ENCODE data around the gene N4BP2.
A peak's percentile ranks its signal among the peaks of the same experiment; 100 is the strongest.
"Not testable (repeated sequence)": the region's sequence is repeated elsewhere in the genome, so short reads cannot be mapped to it uniquely, and the experiment has no call there.

Gene N4BP2

GRCh38 chr4:40066651-40067050 lies 10.0 kb downstream of the N4BP2 start:
- Histone ChIP-seq H3K27me3 (replicated peaks in 2 of 5; ENCODE audit: control insufficient read depth in 4 of 5, insufficient read depth in 5 of 5, low read length in 4 of 5) (no peaks in the 10 kb centered on the region), H3K36me3 (ENCODE audit: control insufficient read depth in 4 of 4, insufficient read depth in 4 of 4, low read length in 3 of 4) (peaks cover 2 to 15% (median 12%) of the 10 kb centered on the region in 4 experiments), H3K9me3 (ENCODE audit: control extremely low read depth in 1 of 5, control insufficient read depth in 4 of 5, insufficient read depth in 2 of 5, low read depth in 1 of 5, low read length in 4 of 5) (no peaks in the 10 kb centered on the region), H3K27ac (ENCODE audit: insufficient read depth in 1 of 2, low read depth in 1 of 2, low read length in 2 of 2, poor library complexity in 1 of 2, severe bottlenecking in 2 of 2) (no peak overlapping the region), H3K4me1 (ENCODE audit: control extremely low read depth in 1 of 4, control insufficient read depth in 4 of 4, insufficient read depth in 4 of 4, low read length in 3 of 4) (peaks cover 0 to 5% (median 1%) of the 10 kb centered on the region in 4 experiments), H3K4me3 (ENCODE audit: control insufficient read depth in 1 of 7, extremely low read depth in 1 of 7, insufficient read depth in 4 of 7, low read depth in 2 of 7, low read length in 6 of 7) (no peak overlapping the region)
- CTCF ChIA-PET, result interaction anchor here (1.0 to 1.5 kb wide), 2 partner anchors 9 to 17 kb away, joined by 4 to 5 read pairs; partner anchors contain the start of gene N4BP2
- POLR2A ChIA-PET, result no interaction called here
- no peak for DNase-seq
- WGBS (ENCODE audit: insufficient coverage), result 100% methylated on average over 1 of the region's 3 CpGs

DNA sequence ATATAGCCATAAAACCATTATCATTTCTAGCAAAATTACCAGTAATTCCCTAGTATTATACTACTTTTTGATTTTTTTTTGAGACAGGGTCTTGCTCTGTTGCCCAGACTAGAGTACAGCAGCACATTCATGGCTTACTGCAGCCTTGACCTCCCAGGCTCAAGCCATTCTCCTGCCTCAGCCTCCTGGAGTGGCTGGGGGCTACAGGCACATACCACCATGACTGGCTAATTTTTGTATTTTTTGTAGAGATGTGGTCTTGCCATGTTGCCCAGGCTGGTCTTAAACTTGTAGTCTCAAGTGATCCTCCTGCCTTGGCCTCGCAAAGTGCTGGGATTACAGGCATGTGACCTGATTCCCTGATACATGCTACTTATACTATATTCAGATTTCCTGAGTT lies 13.7 kb downstream of the N4BP2 start:
- DNase-seq, result no peak
- POLR2A ChIA-PET, result no interaction called here
- CTCF ChIA-PET, result no interaction called here
- no peak overlapping the region for H3K4me3 ChIP-seq (ENCODE audit: control insufficient read depth in 1 of 7, extremely low read depth in 1 of 7, insufficient read depth in 4 of 7, low read depth in 2 of 7, low read length in 6 of 7)
- H3K4me1 ChIP-seq (ENCODE audit: control extremely low read depth in 1 of 4, control insufficient read depth in 4 of 4, insufficient read depth in 4 of 4, low read length in 3 of 4), result peaks cover 0 to 4% (median 1%) of the 10 kb centered on the region in 4 experiments
- no peaks in the 10 kb centered on the region for H3K27me3 ChIP-seq (replicated peaks in 2 of 5; ENCODE audit: control insufficient read depth in 4 of 5, insufficient read depth in 5 of 5, low read length in 4 of 5)
- H3K9me3 ChIP-seq (ENCODE audit: control extremely low read depth in 1 of 5, control insufficient read depth in 4 of 5, insufficient read depth in 2 of 5, low read depth in 1 of 5, low read length in 4 of 5), result no peaks in the 10 kb centered on the region
- WGBS (ENCODE audit: insufficient coverage), result no CpG with 5 or more reads among the region's 1 CpG
- H3K27ac ChIP-seq (ENCODE audit: insufficient read depth in 1 of 2, low read depth in 1 of 2, low read length in 2 of 2, poor library complexity in 1 of 2, severe bottlenecking in 2 of 2), result no peak overlapping the region
- H3K36me3 ChIP-seq (ENCODE audit: control insufficient read depth in 4 of 4, insufficient read depth in 4 of 4, low read length in 3 of 4), result peaks cover 0 to 17% (median 8%) of the 10 kb centered on the region in 4 experiments

DNA sequence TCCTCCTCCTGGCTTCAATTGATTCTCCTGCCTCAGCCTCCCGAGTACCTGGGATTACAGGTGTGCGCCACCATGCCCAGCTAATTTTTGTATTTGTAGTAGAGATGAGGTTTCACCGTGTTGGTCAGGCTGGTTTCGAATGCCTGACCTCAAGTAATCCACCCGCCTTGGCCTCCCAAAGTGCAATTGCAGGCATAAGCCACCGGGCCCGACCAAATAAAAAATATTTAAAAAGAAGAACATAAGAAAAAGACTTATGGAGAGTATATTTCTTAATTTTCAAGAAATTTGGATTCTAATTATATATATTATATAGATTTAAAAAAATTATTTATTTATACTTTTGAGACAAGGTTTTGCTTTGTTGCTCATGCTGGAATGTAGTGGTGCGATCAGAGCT lies 29.8 kb downstream of the N4BP2 start:
- Histone ChIP-seq H3K9me3 (ENCODE audit: control extremely low read depth in 1 of 5, control insufficient read depth in 4 of 5, insufficient read depth in 2 of 5, low read depth in 1 of 5, low read length in 4 of 5) (peaks cover 0 to 4% (median 0%) of the 10 kb centered on the region in 5 experiments), H3K27me3 (replicated peaks in 2 of 5; ENCODE audit: control insufficient read depth in 4 of 5, insufficient read depth in 5 of 5, low read length in 4 of 5) (no peaks in the 10 kb centered on the region), H3K4me1 (ENCODE audit: control extremely low read depth in 1 of 4, control insufficient read depth in 4 of 4, insufficient read depth in 4 of 4, low read length in 3 of 4) (no peaks in the 10 kb centered on the region), H3K27ac (ENCODE audit: insufficient read depth in 1 of 2, low read depth in 1 of 2, low read length in 2 of 2, poor library complexity in 1 of 2, severe bottlenecking in 2 of 2) (no peak overlapping the region), H3K36me3 (ENCODE audit: control insufficient read depth in 4 of 4, insufficient read depth in 4 of 4, low read length in 3 of 4) (peaks cover 0 to 10% (median 1%) of the 10 kb centered on the region in 4 experiments), H3K4me3 (ENCODE audit: control insufficient read depth in 1 of 7, extremely low read depth in 1 of 7, insufficient read depth in 4 of 7, low read depth in 2 of 7, low read length in 6 of 7) (no peak overlapping the region)
- ChIA-PET CTCF (interaction anchor here (0.6 kb wide), 1 partner anchor 8 kb away, joined by 3 read pairs; no protein-coding TSS in a partner anchor), POLR2A (no interaction called here)
- 100% methylated on average over 1 of the region's 8 CpGs for WGBS (ENCODE audit: insufficient coverage)
- peak in 1 of 3 donors; percentile 15 for DNase-seq

GRCh38 chr4:40087799-40088366 lies 31.2 kb downstream of the N4BP2 start:
- peaks cover 0 to 4% (median 0%) of the 10 kb centered on the region in 5 experiments for H3K9me3 ChIP-seq (ENCODE audit: control extremely low read depth in 1 of 5, control insufficient read depth in 4 of 5, insufficient read depth in 2 of 5, low read depth in 1 of 5, low read length in 4 of 5)
- no peaks in the 10 kb centered on the region for H3K4me1 ChIP-seq (ENCODE audit: control extremely low read depth in 1 of 4, control insufficient read depth in 4 of 4, insufficient read depth in 4 of 4, low read length in 3 of 4)
- WGBS (ENCODE audit: insufficient coverage), result 99% methylated on average over 10 of the region's 10 CpGs
- POLR2A ChIA-PET, result no interaction called here
- no peak for DNase-seq
- no peak overlapping the region for H3K4me3 ChIP-seq (ENCODE audit: control insufficient read depth in 1 of 7, extremely low read depth in 1 of 7, insufficient read depth in 4 of 7, low read depth in 2 of 7, low read length in 6 of 7)
- no peak overlapping the region for H3K27ac ChIP-seq (ENCODE audit: insufficient read depth in 1 of 2, low read depth in 1 of 2, low read length in 2 of 2, poor library complexity in 1 of 2, severe bottlenecking in 2 of 2)
- peaks cover 0 to 8% (median 0%) of the 10 kb centered on the region in 4 experiments for H3K36me3 ChIP-seq (ENCODE audit: control insufficient read depth in 4 of 4, insufficient read depth in 4 of 4, low read length in 3 of 4)
- no peaks in the 10 kb centered on the region for H3K27me3 ChIP-seq (replicated peaks in 2 of 5; ENCODE audit: control insufficient read depth in 4 of 5, insufficient read depth in 5 of 5, low read length in 4 of 5)
- CTCF ChIA-PET, result interaction anchor here (1.1 kb wide), 1 partner anchor 12 kb away, joined by 5 read pairs; no protein-coding TSS in a partner anchor

GRCh38 chr4:40093400-40093799 lies 36.8 kb downstream of the N4BP2 start:
- CTCF ChIA-PET; H3K4me3 ChIP-seq (ENCODE audit: control insufficient read depth in 1 of 7, extremely low read depth in 1 of 7, insufficient read depth in 4 of 7, low read depth in 2 of 7, low read length in 6 of 7); H3K9me3 ChIP-seq (ENCODE audit: control extremely low read depth in 1 of 5, control insufficient read depth in 4 of 5, insufficient read depth in 2 of 5, low read depth in 1 of 5, low read length in 4 of 5); POLR2A ChIA-PET; H3K36me3 ChIP-seq (ENCODE audit: control insufficient read depth in 4 of 4, insufficient read depth in 4 of 4, low read length in 3 of 4); H3K4me1 ChIP-seq (ENCODE audit: control extremely low read depth in 1 of 4, control insufficient read depth in 4 of 4, insufficient read depth in 4 of 4, low read length in 3 of 4); H3K27me3 ChIP-seq (replicated peaks in 2 of 5; ENCODE audit: control insufficient read depth in 4 of 5, insufficient read depth in 5 of 5, low read length in 4 of 5); H3K27ac ChIP-seq (ENCODE audit: insufficient read depth in 1 of 2, low read depth in 1 of 2, low read length in 2 of 2, poor library complexity in 1 of 2, severe bottlenecking in 2 of 2); DNase-seq: not testable (repeated sequence)
- WGBS (ENCODE audit: insufficient coverage), result 91% methylated on average over 7 of the region's 10 CpGs

GRCh38 chr4:40099010-40099409 lies 42.4 kb downstream of the N4BP2 start:
- H3K36me3 ChIP-seq (ENCODE audit: control insufficient read depth in 4 of 4, insufficient read depth in 4 of 4, low read length in 3 of 4), result peaks cover 8 to 19% (median 12%) of the 10 kb centered on the region in 4 experiments
- POLR2A ChIA-PET, result no interaction called here
- no peak overlapping the region for H3K27ac ChIP-seq (ENCODE audit: insufficient read depth in 1 of 2, low read depth in 1 of 2, low read length in 2 of 2, poor library complexity in 1 of 2, severe bottlenecking in 2 of 2)
- H3K9me3 ChIP-seq (ENCODE audit: control extremely low read depth in 1 of 5, control insufficient read depth in 4 of 5, insufficient read depth in 2 of 5, low read depth in 1 of 5, low read length in 4 of 5), result no peaks in the 10 kb centered on the region
- DNase-seq, result no peak
- no peak overlapping the region for H3K4me3 ChIP-seq (ENCODE audit: control insufficient read depth in 1 of 7, extremely low read depth in 1 of 7, insufficient read depth in 4 of 7, low read depth in 2 of 7, low read length in 6 of 7)
- WGBS (ENCODE audit: insufficient coverage), result 96% methylated on average over 8 of the region's 8 CpGs
- no peaks in the 10 kb centered on the region for H3K27me3 ChIP-seq (replicated peaks in 2 of 5; ENCODE audit: control insufficient read depth in 4 of 5, insufficient read depth in 5 of 5, low read length in 4 of 5)
- H3K4me1 ChIP-seq (ENCODE audit: control extremely low read depth in 1 of 4, control insufficient read depth in 4 of 4, insufficient read depth in 4 of 4, low read length in 3 of 4), result no peaks in the 10 kb centered on the region
- CTCF ChIA-PET, result no interaction called here

GRCh38 chr4:40107150-40107549 lies 50.5 kb downstream of the N4BP2 start:
- H3K4me1 ChIP-seq (ENCODE audit: control extremely low read depth in 1 of 4, control insufficient read depth in 4 of 4, insufficient read depth in 4 of 4, low read length in 3 of 4); H3K9me3 ChIP-seq (ENCODE audit: control extremely low read depth in 1 of 5, control insufficient read depth in 4 of 5, insufficient read depth in 2 of 5, low read depth in 1 of 5, low read length in 4 of 5); CTCF ChIA-PET; H3K27ac ChIP-seq (ENCODE audit: insufficient read depth in 1 of 2, low read depth in 1 of 2, low read length in 2 of 2, poor library complexity in 1 of 2, severe bottlenecking in 2 of 2); H3K4me3 ChIP-seq (ENCODE audit: control insufficient read depth in 1 of 7, extremely low read depth in 1 of 7, insufficient read depth in 4 of 7, low read depth in 2 of 7, low read length in 6 of 7); DNase-seq; H3K27me3 ChIP-seq (replicated peaks in 2 of 5; ENCODE audit: control insufficient read depth in 4 of 5, insufficient read depth in 5 of 5, low read length in 4 of 5): not testable (repeated sequence)
- POLR2A ChIA-PET, result interaction anchor here (0.6 kb wide), 1 partner anchor 16 kb away, joined by 3 read pairs; no protein-coding TSS in a partner anchor
- WGBS (ENCODE audit: insufficient coverage), result 100% methylated on average over 3 of the region's 4 CpGs
- H3K36me3 ChIP-seq (ENCODE audit: control insufficient read depth in 4 of 4, insufficient read depth in 4 of 4, low read length in 3 of 4), result peaks cover 2 to 46% (median 16%) of the 10 kb centered on the region in 4 experiments
